RWPE2 (cell line): ENCODE data around the gene MEOX2.

Source experiments
- ATAC-seq: fragments of 200-7000 bp; cut with Tn5 transposase; 3 replicates; pipeline ENCODE4 v1.9.1; 2021; ENCODE audit warnings: low read depth
- DNase-seq: peaks from one replicate; pipeline ENCODE4 v3.0.0-alpha.2; 2020; ENCODE audit warnings: low spot score
- H3K27ac ChIP-seq: fragments of 450-650 bp; 2 replicates; pipeline ENCODE4 v1.5.1; 2017; ENCODE audit warnings: mild to moderate bottlenecking; ENCODE audit not compliant: poor library complexity, severe bottlenecking
- H3K27me3 ChIP-seq: fragments of 250-450 bp; sonication (Bioruptor Pico); 2 replicates; pipeline ENCODE4 v1.5.1; 2021; ENCODE audit warnings: mild to moderate bottlenecking, moderate library complexity; ENCODE audit not compliant: insufficient read depth, poor library complexity, severe bottlenecking
- H3K36me3 ChIP-seq: fragments of 250-450 bp; sonication (Bioruptor Pico); 2 replicates; pipeline ENCODE4 v1.5.1; 2020; ENCODE audit warnings: low read depth, mild to moderate bottlenecking, moderate library complexity
- H3K4me1 ChIP-seq: fragments of 250-450 bp; sonication (Bioruptor Pico); 2 replicates; pipeline ENCODE4 v1.5.1; 2021; ENCODE audit warnings: mild to moderate bottlenecking, moderate library complexity; ENCODE audit not compliant: insufficient read depth, poor library complexity, severe bottlenecking
- H3K4me3 ChIP-seq: fragments of 250-450 bp; sonication (Bioruptor Pico); 2 replicates; pipeline ENCODE4 v1.5.1; 2021; ENCODE audit warnings: mild to moderate bottlenecking, moderate library complexity; ENCODE audit not compliant: severe bottlenecking
- H3K9me3 ChIP-seq: fragments of 250-450 bp; sonication (Bioruptor Pico); 2 replicates; pipeline ENCODE4 v1.5.1; 2021; ENCODE audit warnings: mild to moderate bottlenecking, moderate library complexity; ENCODE audit not compliant: severe bottlenecking
- TF ChIP-seq, protein P1 (sequence below): fragments of 450-650 bp; IDR thresholded peaks from one replicate; pipeline ENCODE4 v1.5.1; 2017; ENCODE audit warnings: mild to moderate bottlenecking, moderate library complexity; ENCODE audit not compliant: poor library complexity, severe bottlenecking

Gene MEOX2

GRCh38 chr7:15678653-15679052 is 7.8 kb downstream of the MEOX2 start:
- DNase-seq (no peak), ATAC-seq (no peak)
- Histone ChIP-seq H3K4me3 (no peak overlapping the region), H3K27ac (no peak overlapping the region), H3K36me3 (no peaks in the 10 kb centered on the region), H3K9me3 (no peaks in the 10 kb centered on the region), H3K4me1 (no peaks in the 10 kb centered on the region), H3K27me3 (peaks cover 39% of the 10 kb centered on the region)
- TF ChIP-seq, protein P1, sequence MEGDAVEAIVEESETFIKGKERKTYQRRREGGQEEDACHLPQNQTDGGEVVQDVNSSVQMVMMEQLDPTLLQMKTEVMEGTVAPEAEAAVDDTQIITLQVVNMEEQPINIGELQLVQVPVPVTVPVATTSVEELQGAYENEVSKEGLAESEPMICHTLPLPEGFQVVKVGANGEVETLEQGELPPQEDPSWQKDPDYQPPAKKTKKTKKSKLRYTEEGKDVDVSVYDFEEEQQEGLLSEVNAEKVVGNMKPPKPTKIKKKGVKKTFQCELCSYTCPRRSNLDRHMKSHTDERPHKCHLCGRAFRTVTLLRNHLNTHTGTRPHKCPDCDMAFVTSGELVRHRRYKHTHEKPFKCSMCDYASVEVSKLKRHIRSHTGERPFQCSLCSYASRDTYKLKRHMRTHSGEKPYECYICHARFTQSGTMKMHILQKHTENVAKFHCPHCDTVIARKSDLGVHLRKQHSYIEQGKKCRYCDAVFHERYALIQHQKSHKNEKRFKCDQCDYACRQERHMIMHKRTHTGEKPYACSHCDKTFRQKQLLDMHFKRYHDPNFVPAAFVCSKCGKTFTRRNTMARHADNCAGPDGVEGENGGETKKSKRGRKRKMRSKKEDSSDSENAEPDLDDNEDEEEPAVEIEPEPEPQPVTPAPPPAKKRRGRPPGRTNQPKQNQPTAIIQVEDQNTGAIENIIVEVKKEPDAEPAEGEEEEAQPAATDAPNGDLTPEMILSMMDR = no peak

- Histone ChIP-seq H3K4me1 (no peaks in the 10 kb centered on the region), H3K27ac (no peak overlapping the region), H3K36me3 (no peaks in the 10 kb centered on the region), H3K27me3 (peaks cover 9% of the 10 kb centered on the region), H3K9me3 (no peaks in the 10 kb centered on the region), H3K4me3 (no peak overlapping the region)
- TF ChIP-seq, protein P1 = no peak
- ATAC-seq = no peak
- no peak for DNase-seq
Measured at GRCh38 chr7:15675379-15675778, 11.1 kb downstream of the MEOX2 start.

- Histone ChIP-seq H3K27ac (no peak overlapping the region), H3K9me3 (no peaks in the 10 kb centered on the region), H3K36me3 (no peaks in the 10 kb centered on the region), H3K4me3 (no peak overlapping the region), H3K4me1 (no peaks in the 10 kb centered on the region), H3K27me3 (peaks cover 2% of the 10 kb centered on the region)
- DNase-seq = no peak
- TF ChIP-seq, protein P1 = no peak
- no peak for ATAC-seq
Measured at GRCh38 chr7:15674586-15674985, 11.9 kb downstream of the MEOX2 start.

- Histone ChIP-seq H3K4me1 (no peaks in the 10 kb centered on the region), H3K9me3 (no peaks in the 10 kb centered on the region), H3K36me3 (no peaks in the 10 kb centered on the region), H3K4me3 (no peak overlapping the region), H3K27ac (no peak overlapping the region), H3K27me3 (no peaks in the 10 kb centered on the region)
- ATAC-seq (no peak), DNase-seq (no peak)
- TF ChIP-seq, protein P1 = no peak
Measured at GRCh38 chr7:15669443-15670090, 16.9 kb downstream of the MEOX2 start.

DNA sequence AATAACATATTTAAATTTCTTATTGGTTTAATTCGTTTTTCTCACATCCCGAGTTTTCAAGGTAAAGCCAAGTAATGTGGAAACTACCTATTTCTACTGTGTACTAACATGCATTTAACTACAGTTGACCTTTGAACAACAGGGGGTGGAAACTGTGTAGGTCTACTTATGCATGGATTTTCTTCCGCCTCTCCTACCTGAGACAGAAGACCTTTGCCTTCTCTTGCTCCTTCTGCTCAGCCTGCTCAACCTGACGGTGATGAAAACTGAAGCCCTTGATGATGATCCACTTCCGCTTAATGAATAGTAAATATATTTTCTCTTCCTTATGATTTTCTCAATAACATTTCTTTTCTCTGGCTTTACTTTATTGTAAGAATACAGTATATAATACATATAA is 18.5 kb downstream of the MEOX2 start:
- ATAC-seq (no peak), DNase-seq (no peak)

More for the DNA sequence above, 18.5 kb downstream of the MEOX2 start:
- no peak overlapping the region for H3K27ac ChIP-seq
- no peaks in the 10 kb centered on the region for H3K36me3 ChIP-seq
- TF ChIP-seq, protein P1 = no peak
- H3K9me3 ChIP-seq = no peaks in the 10 kb centered on the region
- no peak overlapping the region for H3K4me3 ChIP-seq
- H3K4me1 ChIP-seq = no peaks in the 10 kb centered on the region
- H3K27me3 ChIP-seq = no peaks in the 10 kb centered on the region
